CD4-positive, alpha-beta T cell treated with Interleukin-21 for 1 hour (primary cell): ENCODE data around the gene RPS15.
A peak's percentile ranks its signal among the peaks of the same experiment; 100 is the strongest.
"Not testable (repeated sequence)": the region's sequence is repeated elsewhere in the genome, so short reads cannot be mapped to it uniquely, and the experiment has no call there.

Experiments
- DNase-seq: peaks from one replicate; pipeline ENCODE4 v3.0.0-alpha.2; 2020

The RPS15 gene

DNA sequence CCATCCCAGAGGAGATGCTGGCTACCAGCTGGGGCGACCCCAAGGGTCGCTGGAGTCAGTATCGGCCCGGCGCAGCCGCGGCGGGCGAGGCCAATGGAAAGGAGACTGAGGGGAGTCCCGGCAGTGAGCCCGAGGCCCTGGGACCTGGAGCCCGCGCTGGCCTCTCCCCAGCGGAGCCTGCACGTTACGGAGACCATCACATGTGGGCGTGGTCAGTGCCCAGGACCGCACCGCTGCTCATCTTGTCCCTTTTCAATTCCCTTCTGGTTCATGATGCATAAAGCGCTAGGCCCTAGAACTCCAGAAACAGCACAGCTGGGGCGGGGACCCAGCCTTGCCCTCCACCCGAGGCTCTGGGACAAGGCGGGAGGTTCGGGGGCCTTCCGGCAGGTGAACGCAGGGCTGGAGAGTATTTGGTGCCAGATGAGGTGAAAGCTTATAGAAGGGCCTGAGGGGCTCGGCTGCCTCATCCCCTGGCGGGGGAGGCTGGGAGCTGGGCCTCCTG, 32.9 kb downstream of the RPS15 start:
- DNase-seq, result peak; percentile 17

DNA sequence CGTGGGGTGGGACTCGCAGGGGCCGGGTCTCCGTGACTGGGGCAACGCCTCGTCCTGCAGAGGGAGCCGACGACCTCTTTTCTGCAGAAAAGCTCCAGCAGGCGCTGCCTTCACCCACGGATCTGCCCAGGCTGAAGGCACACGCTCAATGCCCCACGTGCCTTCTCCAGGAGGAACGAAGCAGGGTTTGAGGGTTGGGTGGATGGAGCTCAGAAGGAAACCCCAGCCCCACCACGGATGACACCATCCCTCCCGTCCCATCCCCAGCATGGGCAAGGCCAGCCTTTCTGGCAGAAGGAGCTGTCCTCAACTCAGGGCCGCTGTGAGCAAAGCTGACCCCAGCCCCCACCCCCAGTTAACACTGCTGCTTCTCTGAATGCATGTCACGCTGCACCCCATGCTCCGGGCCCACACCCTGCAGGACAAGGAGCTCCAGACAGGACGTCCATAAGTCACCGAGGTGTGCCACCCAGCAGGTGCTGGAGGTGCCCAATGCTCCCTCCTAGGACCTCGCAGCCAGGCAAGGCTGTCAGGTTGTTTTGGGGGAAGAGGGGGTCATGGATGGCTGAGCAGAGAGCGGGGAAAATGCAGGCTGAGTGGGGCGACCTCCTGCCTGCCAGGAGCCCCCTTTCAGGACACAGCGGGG, 33.4 kb downstream of the RPS15 start:
- DNase-seq, result peak; percentile 22

GRCh38 chr19:1472231-1473084, 34.3 kb downstream of the RPS15 start:
- DNase-seq, result no peak

DNA sequence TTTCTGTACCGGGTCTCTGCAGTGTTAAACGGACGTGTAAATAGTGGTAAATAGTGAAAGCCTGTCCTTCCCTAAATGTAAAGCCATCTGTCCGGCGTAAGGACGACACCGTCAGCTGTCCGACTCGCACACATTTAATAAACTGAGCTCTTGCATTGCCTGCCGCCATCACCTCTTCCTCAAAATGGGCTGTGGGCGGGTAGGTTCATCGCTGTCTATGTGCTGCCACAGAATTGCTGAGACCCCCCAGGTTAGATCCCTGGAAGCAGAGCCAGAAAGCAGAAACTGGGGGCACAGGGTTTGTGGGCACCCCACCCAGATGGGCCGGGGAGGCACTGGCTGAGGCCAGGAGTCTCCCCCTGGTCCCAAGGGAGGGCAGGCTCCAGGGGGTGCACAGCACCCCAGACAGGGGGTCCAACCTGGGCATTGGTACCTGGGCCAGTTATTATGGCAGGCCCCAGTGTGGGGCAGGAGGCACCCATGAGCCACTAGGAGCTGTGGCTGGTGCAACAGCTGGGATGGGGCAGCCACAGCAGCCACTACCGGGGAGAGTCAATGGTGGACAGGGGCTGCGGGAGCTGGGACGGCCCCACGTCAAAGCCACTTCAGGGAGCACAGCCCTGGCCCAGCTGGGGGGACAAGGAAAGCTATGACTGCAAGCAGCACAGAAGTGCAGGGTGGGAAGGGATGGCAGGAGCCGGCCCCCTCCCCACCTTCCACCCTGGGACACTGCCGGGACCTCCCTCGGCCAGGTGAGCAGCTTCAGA, 35.1 kb downstream of the RPS15 start:
- no peak for DNase-seq

DNA sequence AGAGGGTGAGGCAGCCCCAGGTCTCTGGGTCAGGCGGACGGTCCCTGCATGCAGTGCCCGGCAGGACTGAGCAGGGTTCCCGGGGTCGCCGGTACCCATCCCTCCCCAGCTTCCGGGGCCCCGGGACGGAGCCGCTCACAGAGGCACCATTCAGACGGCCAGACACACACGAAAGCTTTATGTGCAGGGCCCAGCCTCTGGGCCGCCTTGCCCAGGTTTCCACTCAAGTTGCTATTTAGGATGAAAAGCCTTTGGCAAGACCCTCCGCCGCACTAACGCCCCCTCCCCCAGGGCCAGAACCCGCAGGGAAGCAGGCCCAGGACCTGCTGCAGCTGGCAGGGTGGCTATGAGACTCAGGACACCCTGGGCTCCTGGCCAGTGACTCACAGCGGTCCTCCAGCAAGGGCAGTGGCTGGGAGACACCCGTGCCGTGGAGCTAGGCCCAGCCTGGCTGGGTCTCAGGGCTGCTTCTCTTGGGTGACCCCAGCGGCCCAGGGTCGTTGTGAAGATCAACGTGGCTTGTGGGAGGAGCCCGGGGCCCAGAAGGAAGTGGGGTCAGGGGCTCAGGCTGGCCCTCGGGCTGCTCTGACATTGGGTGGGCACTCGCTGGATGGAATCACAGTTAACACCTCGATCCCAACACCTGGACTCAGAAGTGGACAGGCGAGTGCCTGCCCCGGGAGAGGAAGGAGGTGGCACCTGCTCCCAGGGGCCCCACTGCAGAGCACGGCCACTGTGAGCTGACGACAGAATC, 36.0 kb downstream of the RPS15 start:
- DNase-seq, result no peak

DNA sequence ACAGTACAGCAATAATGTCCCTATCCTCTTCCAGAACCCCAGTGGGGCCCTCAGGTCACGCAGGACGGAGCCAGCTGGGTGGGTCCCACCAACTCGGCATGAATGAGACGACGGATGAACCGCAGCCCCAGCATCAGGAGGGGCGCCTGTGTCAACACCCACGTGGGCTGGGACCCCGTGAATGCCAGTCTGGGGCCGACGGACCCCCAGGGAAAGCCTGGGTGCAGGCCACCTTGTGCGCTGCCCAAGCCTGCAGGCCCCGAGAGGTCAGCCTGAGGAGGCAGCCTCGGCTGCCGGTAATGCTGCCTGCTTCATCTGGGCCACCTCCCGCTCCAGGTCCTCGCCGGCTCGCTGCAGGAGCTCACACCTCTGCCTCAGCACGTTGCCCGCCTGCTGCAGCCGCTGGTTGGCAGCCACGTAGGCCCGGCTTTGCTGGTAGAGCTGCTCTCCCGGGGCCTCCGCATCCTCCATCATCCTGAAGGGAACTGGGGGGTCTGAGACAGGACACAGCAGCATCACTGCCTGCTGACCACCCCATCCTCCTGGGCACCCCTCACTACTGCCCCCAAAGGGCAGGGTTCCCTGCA, 36.7 kb downstream of the RPS15 start:
- DNase-seq, result no peak

- no peak for DNase-seq
Observed at GRCh38 chr19:1475751-1476437, 37.7 kb downstream of the RPS15 start.

DNA sequence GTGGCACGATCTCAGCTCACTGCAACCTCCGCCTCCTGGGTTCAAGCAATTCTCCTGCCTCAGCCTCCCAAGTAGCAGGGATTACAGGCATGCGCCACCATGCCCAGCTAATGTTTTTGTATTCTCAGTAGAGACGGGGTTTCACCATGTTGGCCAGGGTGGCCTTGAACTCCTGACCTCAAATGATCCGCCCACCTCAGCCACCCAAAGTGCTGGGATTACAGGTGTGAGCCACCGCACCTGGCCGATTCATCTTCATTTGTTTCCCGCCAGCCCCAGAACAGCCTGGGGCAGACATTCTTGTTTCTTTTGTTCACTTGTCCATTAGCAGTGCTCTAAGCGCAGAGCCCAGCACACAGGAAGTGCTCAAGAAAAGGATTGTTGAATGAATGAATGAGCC, 38.9 kb downstream of the RPS15 start:
- DNase-seq, result not testable (repeated sequence)

DNA sequence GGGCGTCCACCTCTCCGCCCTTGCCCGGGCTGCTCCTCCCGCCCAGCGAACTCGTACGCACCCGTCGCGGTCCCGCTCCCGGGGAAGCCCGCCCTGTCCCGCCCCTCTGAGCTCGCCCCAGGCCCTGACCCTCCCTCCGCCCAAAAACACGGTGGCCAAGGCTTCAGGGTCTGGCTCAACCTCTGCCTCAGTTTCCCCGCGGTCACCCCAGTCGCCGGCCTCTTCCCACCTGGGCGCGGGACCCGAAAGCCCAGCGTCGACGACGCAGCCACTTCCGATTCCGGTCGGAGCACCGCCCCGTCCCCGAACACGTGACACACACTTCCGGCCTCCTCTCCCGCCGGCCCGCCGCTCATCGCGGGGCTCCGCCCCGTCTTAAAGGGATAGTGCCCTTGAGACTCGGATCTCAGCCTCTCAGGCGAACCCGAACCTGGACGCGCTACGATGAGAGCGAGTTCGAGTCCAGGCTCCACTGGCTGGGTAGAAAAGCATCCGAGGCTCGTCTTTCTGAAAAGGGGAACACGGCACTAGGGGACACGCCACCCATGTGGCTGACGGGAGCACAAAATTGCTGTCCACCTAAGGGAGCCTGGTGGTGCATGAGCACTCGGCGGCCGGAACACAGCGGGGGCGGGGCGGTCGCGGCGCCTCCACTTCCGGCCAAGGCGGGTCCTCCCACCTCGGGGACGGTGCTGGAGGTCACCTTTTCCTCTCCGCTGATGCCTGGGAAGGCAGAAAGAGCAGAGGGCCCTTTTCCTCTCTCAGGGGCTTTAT, 40.9 kb downstream of the RPS15 start, which contains the start of gene C19orf25:
TSS of gene C19orf25 (minus strand) at position 282 of the 774 bp plus-strand sequence. CDS start 312 bp downstream, outside the sequence.
- peak; percentile 92 for DNase-seq

DNA sequence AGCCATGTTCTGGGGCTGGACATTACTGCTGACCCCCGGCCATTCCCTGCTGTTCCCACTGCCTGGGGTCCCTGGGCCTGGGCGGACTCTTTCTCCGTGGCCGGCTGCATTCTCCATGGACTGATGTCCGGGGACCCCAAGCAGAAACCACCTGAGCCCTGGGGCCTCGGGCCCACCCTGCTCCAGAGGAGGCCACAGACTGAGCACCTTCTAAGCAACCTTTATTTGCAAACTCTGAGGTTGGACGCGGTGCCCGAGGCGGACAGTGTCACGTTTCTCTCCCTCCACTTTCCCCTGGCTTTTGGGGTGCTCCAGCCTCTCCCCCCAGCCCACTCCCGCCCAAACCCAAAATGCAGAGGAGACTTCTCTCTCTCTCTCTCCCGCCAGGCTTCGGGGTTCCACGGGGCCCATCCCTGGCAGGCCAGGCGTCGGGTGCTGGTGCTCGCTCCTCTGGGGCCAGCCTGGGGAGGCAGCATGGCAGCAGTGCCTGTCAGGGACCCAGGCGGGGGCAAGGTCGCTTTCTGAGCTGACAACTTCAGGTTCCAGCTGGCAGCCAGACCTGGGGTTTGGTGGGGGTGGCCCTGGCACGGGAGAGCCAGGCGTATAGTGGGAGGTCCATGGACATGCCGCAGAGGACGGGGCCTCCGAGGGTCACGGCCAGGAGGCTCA, 43.2 kb downstream of the RPS15 start:
- no peak for DNase-seq

- no peak for DNase-seq
Observed at GRCh38 chr19:1481893-1482360, 43.7 kb downstream of the RPS15 start.

DNA sequence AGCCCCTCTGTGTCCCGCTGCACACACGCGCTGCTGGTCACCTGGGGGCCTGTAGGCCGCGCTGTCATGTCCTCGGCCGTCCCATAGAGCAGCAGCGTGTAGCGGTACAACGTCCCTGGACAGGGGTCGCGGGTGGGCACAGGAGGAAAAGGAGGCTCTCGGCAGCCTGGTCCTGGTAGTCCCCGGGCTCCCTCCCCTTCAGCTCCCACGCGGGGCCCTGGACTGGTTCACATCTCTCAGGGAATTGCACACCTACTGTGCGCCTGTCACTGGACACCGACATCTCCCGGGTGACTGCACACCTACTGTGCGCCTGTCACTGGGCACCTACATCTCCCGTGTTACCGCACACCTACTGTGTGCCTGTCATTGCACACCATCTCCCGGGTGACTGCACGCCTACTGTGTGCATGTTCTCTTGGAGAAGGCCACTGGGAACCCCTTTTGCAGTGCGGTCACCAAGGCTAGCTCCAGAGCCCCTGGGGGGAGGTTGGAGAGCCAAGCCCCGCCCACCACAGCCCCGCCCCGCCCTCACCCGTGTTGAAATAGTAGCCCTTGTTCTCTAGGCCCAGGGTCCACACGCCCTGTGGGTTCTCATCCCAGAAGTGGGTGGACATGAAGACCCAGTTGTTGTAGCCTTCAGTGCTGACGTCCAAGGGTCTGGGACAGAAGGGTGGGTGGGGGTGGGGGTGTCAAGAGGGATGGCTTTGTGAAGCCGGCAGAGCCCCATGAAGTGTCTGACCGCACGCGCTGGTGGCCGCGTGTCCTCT, 44.4 kb downstream of the RPS15 start:
- no peak for DNase-seq

GRCh38 chr19:1483131-1483978, 45.2 kb downstream of the RPS15 start:
- no peak for DNase-seq

DNA sequence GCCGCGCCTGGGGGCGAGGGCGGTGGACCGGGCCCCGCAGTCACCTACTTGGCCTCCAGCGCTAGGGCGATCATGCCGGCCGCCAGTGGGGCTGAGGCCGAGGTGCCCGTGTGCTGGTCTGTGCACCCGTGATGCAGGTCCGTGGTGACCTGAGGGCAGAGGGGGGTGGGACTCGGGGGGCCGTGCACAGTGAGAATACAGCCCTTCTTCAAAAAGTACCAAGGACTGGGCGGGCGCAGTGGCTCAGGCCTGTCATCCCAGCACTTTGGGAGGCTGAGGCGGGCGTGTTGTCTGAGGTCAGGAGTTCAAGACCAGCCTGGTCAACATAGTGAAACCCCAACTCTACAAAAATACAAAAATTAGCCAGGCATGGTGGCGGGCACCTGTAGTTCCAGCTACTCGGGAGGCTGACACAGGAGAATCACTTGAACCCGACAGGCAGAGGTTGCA, 45.8 kb downstream of the RPS15 start:
- DNase-seq, result no peak

DNA sequence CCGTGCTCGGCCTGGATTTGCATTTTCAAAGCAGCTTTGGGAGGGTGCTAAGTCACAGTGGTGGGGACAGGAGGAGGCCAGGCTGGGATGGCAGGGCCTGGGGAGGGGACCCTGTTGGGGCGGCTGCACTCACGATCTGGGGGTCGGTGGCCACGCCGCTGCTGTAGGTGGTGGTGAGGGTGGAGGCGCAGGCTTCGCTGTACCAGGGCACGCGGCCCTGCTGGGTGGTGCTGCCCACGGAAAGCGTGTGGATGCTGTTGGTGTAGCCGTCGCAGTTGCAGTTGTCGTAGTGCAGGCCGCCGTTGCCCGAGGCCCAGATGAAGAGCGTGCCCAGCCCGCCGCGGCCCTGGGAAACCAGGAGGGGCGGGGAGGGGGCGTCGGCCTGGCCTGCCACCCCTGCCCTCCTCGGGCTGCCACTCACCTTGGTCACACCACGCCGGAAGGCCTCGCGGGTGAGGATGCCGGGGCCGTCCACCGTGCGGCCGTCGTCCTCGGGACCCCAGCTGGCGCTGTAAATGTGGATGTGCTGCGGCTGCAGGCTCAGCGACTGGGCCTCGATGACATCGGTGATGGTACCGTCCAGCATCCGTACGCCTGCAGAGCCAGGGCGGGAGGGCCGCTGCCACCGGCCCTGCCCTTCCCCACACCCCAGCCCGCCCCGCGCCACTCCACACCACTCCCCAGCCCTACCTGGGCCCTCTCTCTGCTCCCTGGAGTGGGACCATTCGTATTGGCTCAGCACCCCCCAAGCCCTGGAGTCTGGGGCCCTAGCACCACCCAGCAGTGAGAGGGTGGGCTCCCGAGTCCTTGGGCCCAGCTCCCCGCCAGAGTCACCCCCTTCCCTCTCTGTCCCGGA, 48.8 kb downstream of the RPS15 start:
- no peak for DNase-seq

- no peak for DNase-seq
Observed at GRCh38 chr19:1487576-1488281, 49.5 kb downstream of the RPS15 start.

- no peak for DNase-seq
Observed at GRCh38 chr19:1488282-1488601, 50.0 kb downstream of the RPS15 start.
